Articular chondrocyte of knee joint (primary cell): Measurements from ENCODE around the gene KRT84. TPM values are rescaled to one million over a fixed set of nuclear protein-coding genes. Genes with fewer than 3 reads are reported as not detected.

Experiments used
- total RNA-seq: library from RNA; depleted of rRNA; stranded (reverse); fragments of >200 nt; gene quantifications from 2 replicates; pipeline ENCODE4 v1.2.3, GENCODE V29; 2012

KRT84 gene, protein sequence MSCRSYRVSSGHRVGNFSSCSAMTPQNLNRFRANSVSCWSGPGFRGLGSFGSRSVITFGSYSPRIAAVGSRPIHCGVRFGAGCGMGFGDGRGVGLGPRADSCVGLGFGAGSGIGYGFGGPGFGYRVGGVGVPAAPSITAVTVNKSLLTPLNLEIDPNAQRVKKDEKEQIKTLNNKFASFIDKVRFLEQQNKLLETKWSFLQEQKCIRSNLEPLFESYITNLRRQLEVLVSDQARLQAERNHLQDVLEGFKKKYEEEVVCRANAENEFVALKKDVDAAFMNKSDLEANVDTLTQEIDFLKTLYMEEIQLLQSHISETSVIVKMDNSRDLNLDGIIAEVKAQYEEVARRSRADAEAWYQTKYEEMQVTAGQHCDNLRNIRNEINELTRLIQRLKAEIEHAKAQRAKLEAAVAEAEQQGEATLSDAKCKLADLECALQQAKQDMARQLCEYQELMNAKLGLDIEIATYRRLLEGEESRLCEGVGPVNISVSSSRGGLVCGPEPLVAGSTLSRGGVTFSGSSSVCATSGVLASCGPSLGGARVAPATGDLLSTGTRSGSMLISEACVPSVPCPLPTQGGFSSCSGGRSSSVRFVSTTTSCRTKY
- total RNA-seq: not detected in 2 replicates

DNA sequence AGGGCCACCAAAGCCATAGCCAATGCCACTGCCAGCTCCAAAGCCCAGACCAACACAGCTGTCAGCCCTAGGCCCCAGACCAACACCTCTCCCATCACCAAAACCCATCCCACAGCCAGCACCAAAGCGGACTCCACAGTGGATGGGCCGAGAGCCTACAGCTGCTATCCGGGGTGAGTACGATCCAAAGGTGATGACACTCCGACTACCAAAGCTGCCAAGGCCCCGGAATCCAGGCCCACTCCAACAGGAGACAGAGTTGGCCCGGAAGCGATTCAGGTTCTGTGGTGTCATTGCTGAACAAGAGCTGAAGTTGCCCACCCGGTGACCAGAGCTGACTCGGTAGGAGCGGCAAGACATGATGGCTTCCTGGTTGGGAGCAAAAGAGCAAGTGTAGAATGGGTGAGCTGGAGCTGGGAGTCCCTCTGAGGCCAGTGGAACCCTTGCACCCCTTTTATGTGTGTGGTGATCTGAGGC, at the start of gene KRT84:
Gene KRT84 (minus strand): TSS at position 427 of the 477 bp plus-strand sequence. CDS start 67 bp downstream, at position 360.

DNA sequence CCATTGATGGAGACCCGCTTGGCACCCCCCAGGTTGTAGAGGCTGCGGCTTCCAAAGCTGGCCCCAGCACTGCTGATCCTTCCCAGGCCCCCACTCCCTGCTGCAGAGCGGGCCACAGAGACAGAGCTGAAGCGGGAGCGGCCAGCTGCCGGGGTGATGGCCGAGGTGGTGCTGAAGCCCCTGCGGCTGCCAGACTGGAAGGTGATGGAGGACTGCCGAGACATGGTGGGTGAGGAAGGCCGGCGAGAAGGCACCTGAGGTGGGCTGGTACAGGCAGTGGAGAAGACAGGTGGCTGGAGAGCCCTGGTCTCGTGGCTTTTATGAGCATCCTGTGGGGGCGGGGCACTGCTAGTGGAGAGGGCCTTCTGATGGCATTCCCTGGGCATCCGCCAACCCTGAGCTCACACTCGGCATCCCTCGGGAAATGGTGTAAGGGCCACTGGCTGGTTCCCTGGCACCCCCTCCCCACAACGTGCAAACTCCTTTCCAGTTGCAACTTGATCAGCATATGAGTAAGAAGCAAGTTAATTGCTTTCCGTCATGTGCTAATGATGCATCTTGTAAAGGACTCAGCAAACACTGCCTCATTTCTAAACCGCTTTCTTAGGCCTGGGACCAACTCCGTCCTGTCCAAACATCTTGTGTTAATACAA, 48.8 kb upstream of the KRT84 start, which contains the start of gene KRT75:
Gene KRT75 (minus strand): TSS at position 291 of the 653 bp plus-strand sequence. CDS start 67 bp downstream, at position 224.

DNA sequence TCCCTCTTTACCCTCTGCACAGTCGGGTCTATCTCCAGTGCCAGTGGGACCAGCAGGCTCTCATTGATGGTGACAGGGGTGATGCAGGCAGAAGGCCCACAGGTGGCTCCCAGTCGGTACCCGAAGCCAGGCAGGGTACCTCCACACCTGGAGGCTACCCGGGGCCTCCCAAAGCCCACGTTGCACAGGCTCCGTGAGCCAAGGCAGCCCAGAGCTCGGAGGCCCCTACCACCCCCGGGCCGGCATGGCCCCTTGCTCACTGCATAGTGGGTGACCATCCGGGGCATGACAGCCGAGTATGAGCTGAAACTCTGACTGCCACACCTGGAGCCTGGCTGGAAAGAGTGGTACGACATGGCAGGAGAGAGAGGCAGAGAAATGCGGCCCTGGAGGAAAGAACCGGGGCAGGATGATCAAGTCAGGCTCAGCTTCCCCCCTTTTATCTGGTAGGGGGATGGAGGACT, 20.5 kb upstream of the KRT84 start, which contains the start of gene KRT82:
Gene KRT82 (minus strand): TSS at position 414 of the 464 bp plus-strand sequence. CDS start 58 bp downstream, at position 356.

DNA sequence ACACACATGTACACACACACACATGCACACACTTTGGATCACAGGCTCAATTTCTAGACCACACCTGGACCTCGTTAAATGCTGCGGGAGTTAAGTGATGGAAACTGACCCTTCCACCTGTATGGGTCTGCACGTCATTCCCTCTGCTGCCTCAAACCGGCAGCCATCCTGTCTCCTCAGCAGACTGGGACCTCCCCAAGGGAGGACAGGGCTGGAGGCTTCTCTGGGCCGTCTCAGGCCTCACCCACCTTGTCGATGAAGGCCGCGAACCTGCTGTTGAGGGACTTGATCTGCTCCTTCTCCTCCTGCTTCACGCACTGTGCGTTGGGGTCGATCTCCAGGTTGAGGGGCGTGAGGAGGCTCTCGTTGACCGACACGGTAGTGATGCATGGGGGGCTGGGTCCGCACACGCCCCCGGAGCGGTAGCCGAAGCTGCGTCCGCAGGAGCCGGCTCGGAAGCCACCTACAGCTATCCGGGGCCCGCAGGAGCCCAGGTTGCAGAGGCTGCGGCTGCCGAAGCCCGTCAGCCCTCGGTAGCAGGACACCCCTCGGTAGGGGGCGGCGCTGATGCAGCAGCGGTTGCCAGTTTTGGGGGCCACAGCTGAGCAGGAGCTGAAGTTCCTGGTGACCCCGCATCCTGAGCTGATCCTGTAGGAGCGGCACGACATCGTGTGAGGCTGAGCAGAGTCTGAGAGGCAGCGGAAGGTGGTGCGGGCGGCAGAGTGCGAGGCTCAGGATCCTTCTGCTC, 18.5 kb downstream of the KRT84 start, which contains the start of gene KRT85:
Gene KRT85 (minus strand): TSS at position 744 of the 748 bp plus-strand sequence. CDS start 76 bp downstream, at position 668.

Other genes starting within 250 kb of the KRT84 start
- 0.52 and 0.97 TPM in 2 replicates for gene KRT80, start 193.6 kb downstream of the KRT84 start, total RNA-seq
- gene KRT7, start 152.4 kb downstream of the KRT84 start, total RNA-seq: 14.2 and 24.8 TPM in 2 replicates
- gene KRT86, start 111.0 kb downstream of the KRT84 start, total RNA-seq: 0.54 and 2.0 TPM in 2 replicates
- 0.26 TPM in 1 of 2 replicates, not detected in the other for gene KRT81, start 94.1 kb downstream of the KRT84 start, total RNA-seq
- gene KRT83, start 64.3 kb downstream of the KRT84 start, total RNA-seq: not detected in 2 replicates
- under 0.01 TPM in 1 of 2 replicates, not detected in the other for gene KRT85, start 18.2 kb downstream of the KRT84 start, total RNA-seq
- gene KRT82, start 20.7 kb upstream of the KRT84 start, total RNA-seq: not detected in 2 replicates
- 0.91 and 1.4 TPM in 2 replicates for gene KRT75, start 48.7 kb upstream of the KRT84 start, total RNA-seq
- not detected in 2 replicates for gene KRT6B, start 66.5 kb upstream of the KRT84 start, total RNA-seq
- gene KRT6C, start 88.2 kb upstream of the KRT84 start, total RNA-seq: not detected in 2 replicates
- gene KRT6A, start 107.6 kb upstream of the KRT84 start, total RNA-seq: not detected in 2 replicates
- gene KRT5, start 134.7 kb upstream of the KRT84 start, total RNA-seq: not detected in 2 replicates
- gene KRT71, start 167.5 kb upstream of the KRT84 start, total RNA-seq: not detected in 2 replicates
- gene KRT74, start 188.2 kb upstream of the KRT84 start, total RNA-seq: not detected in 2 replicates
- not detected in 2 replicates for gene KRT72, start 215.8 kb upstream of the KRT84 start, total RNA-seq
- gene KRT73, start 232.9 kb upstream of the KRT84 start, total RNA-seq: not detected in 2 replicates